Astrocyte (in vitro differentiated cells and primary cell): Measurements from ENCODE around the gene ITGA2B. TPM values are rescaled to one million over a fixed set of nuclear protein-coding genes. Genes with fewer than 3 reads are reported as not detected.

ENCODE experiments used
- DNase-seq: peaks from one replicate; pipeline ENCODE4 v3.0.0-alpha.2; 2010; ENCODE audit warnings: low read depth
- FAIRE-seq: peaks from 2 replicates; lab custom pipeline; 2011; peaks lifted over from hg19 to GRCh38; lab: Jason Lieb, UNC
- H2AFZ ChIP-seq: 2 replicates; pipeline ENCODE4 v1.6.0; 2012; ENCODE audit warnings: low read depth, low read length, inconsistent platforms
- H3K27ac ChIP-seq: 2 replicates; pipeline ENCODE4 v1.5.1; 2011; ENCODE audit warnings: low read depth, low read length, inconsistent platforms
- H3K27me3 ChIP-seq: 2 replicates; pipeline ENCODE4 v1.6.0; 2011; ENCODE audit warnings: low read length, inconsistent platforms; ENCODE audit not compliant: insufficient read depth
- H3K36me3 ChIP-seq: 2 replicates; pipeline ENCODE4 v1.5.1; 2011; ENCODE audit warnings: low read length, inconsistent platforms; ENCODE audit not compliant: insufficient read depth
- H3K4me1 ChIP-seq: 2 replicates; pipeline ENCODE4 v1.5.1; 2011; ENCODE audit warnings: low read length, inconsistent platforms; ENCODE audit not compliant: insufficient read depth
- H3K4me2 ChIP-seq: 2 replicates; pipeline ENCODE4 v1.6.0; 2012; ENCODE audit warnings: low read length, inconsistent platforms
- H3K4me3 ChIP-seq: 2 replicates; pipeline ENCODE4 v1.5.1; 2011; ENCODE audit warnings: low read depth, mild to moderate bottlenecking, low read length, inconsistent platforms; ENCODE audit not compliant: insufficient read depth
- H3K79me2 ChIP-seq: 2 replicates; pipeline ENCODE4 v1.6.0; 2012; ENCODE audit warnings: mild to moderate bottlenecking, low read length, inconsistent platforms; ENCODE audit not compliant: insufficient read depth
- H3K9ac ChIP-seq: 2 replicates; pipeline ENCODE4 v1.6.0; 2012; ENCODE audit warnings: mild to moderate bottlenecking, low read length, inconsistent platforms
- H3K9me3 ChIP-seq: 2 replicates; pipeline ENCODE4 v1.5.1; 2012; ENCODE audit warnings: low read depth, mild to moderate bottlenecking, low read length, inconsistent platforms; ENCODE audit not compliant: insufficient read depth
- H4K20me1 ChIP-seq: 2 replicates; pipeline ENCODE4 v1.6.0; 2012; ENCODE audit warnings: low read length, inconsistent platforms; ENCODE audit not compliant: insufficient read depth
- H3K27ac Mint-ChIP-seq: one replicate; pipeline ENCODE4 v1.8.0; 2021; ENCODE audit warnings: mild to moderate bottlenecking, mixed read lengths; ENCODE audit not compliant: unreplicated experiment
- H3K27me3 Mint-ChIP-seq: one replicate; pipeline ENCODE4 v1.8.0; 2021; ENCODE audit warnings: low read depth, mixed read lengths; ENCODE audit not compliant: unreplicated experiment
- H3K36me3 Mint-ChIP-seq: one replicate; pipeline ENCODE4 v1.8.0; 2021; ENCODE audit warnings: low read depth, mixed read lengths; ENCODE audit not compliant: unreplicated experiment
- H3K4me1 Mint-ChIP-seq: one replicate; pipeline ENCODE4 v1.8.0; 2021; ENCODE audit warnings: low read depth, mixed read lengths; ENCODE audit not compliant: unreplicated experiment
- H3K4me3 Mint-ChIP-seq: one replicate; pipeline ENCODE4 v1.8.0; 2021; ENCODE audit warnings: mild to moderate bottlenecking, moderate library complexity, mixed read lengths; ENCODE audit not compliant: unreplicated experiment
- H3K9me3 Mint-ChIP-seq: one replicate; pipeline ENCODE4 v1.8.0; 2021; ENCODE audit warnings: mild to moderate bottlenecking, mixed read lengths; ENCODE audit not compliant: unreplicated experiment
- CTCF ChIP-seq: IDR thresholded peaks from 2 replicates; pipeline ENCODE4 v1.5.1; 2011; ENCODE audit warnings: low read depth, mild to moderate bottlenecking, inconsistent platforms, low read length, moderate library complexity; ENCODE audit not compliant: insufficient read depth
- EZH2 ChIP-seq: IDR thresholded peaks from 2 replicates; pipeline ENCODE4 v1.6.1; 2012; ENCODE audit warnings: mild to moderate bottlenecking, low read length, inconsistent platforms; ENCODE audit not compliant: insufficient read depth
- total RNA-seq: library from RNA; stranded (reverse); gene quantifications from 2 replicates; pipeline ENCODE4 v1.2.1, GENCODE V29; 2021

Gene ITGA2B
- total RNA-seq, 1 donor from 2014 or later: 0.68 TPM

GRCh38 chr17:44402564-44403172 lies 13.2 kb upstream of the ITGA2B start:
- no peaks in the 10 kb centered on the region for H3K4me1 ChIP-seq
- FAIRE-seq: no peak
- Mint-ChIP-seq H3K27me3 (no peaks in the 10 kb centered on the region), H3K4me1 (peaks cover 3% of the 10 kb centered on the region), H3K9me3 (no peaks in the 10 kb centered on the region), H3K27ac (no peak overlapping the region), H3K36me3 (peaks cover 15% of the 10 kb centered on the region), H3K4me3 (no peak overlapping the region)
- H3K4me3 ChIP-seq: no peak overlapping the region
- no peak overlapping the region for H3K4me2 ChIP-seq
- peaks cover 25% of the 10 kb centered on the region for H3K36me3 ChIP-seq
- H3K27ac ChIP-seq: no peak overlapping the region
- no peak overlapping the region for H2AFZ ChIP-seq
- no peak for DNase-seq
- no peaks in the 10 kb centered on the region for H3K27me3 ChIP-seq
- no peaks in the 10 kb centered on the region for H3K79me2 ChIP-seq
- H3K9ac ChIP-seq: no peak overlapping the region
- peaks cover 10% of the 10 kb centered on the region for H4K20me1 ChIP-seq
- H3K9me3 ChIP-seq: no peaks in the 10 kb centered on the region
- TF ChIP-seq CTCF (no peak), EZH2 (no peak)

- DNase-seq: no peak
- H3K4me1 Mint-ChIP-seq: no peaks in the 10 kb centered on the region
- Histone ChIP-seq H3K9me3 (no peaks in the 10 kb centered on the region), H3K27ac (no peak overlapping the region), H3K79me2 (no peaks in the 10 kb centered on the region), H3K27me3 (no peaks in the 10 kb centered on the region), H3K36me3 (peaks cover 32% of the 10 kb centered on the region), H3K9ac (no peak overlapping the region), H2AFZ (no peak overlapping the region), H4K20me1 (peaks cover 16% of the 10 kb centered on the region), H3K4me1 (no peaks in the 10 kb centered on the region), H3K4me2 (no peak overlapping the region), H3K4me3 (no peak overlapping the region)
- no peak overlapping the region for H3K4me3 Mint-ChIP-seq
- H3K36me3 Mint-ChIP-seq: peaks cover 21% of the 10 kb centered on the region
- TF ChIP-seq CTCF: peak; percentile 61
- TF ChIP-seq EZH2: no peak
- no peaks in the 10 kb centered on the region for H3K27me3 Mint-ChIP-seq
- peak overlapping the region; percentile 70 for H3K27ac Mint-ChIP-seq
- no peaks in the 10 kb centered on the region for H3K9me3 Mint-ChIP-seq
- FAIRE-seq: peak; percentile 65
Measured at GRCh38 chr17:44400226-44400847, 10.9 kb upstream of the ITGA2B start.
